Fibroblast of pulmonary artery (primary cell): Measurements from ENCODE around the gene AGAP3.

Experiments
- DNase-seq: peaks from one replicate; pipeline ENCODE4 v3.0.0-alpha.2; 2010; ENCODE audit warnings: low read depth
- H3K4me3 ChIP-seq: replicated peaks from 2 replicates; pipeline ENCODE4 v1.5.1; 2011; ENCODE audit warnings: low read depth, mild to moderate bottlenecking, control low read depth, low read length, moderate library complexity
- TF ChIP-seq, protein P1 (sequence below): IDR thresholded peaks from 2 replicates; pipeline ENCODE4 v1.5.1; 2011; ENCODE audit warnings: mild to moderate bottlenecking, control low read depth, low read length, inconsistent platforms; ENCODE audit errors: missing control alignments

The AGAP3 gene

DNA sequence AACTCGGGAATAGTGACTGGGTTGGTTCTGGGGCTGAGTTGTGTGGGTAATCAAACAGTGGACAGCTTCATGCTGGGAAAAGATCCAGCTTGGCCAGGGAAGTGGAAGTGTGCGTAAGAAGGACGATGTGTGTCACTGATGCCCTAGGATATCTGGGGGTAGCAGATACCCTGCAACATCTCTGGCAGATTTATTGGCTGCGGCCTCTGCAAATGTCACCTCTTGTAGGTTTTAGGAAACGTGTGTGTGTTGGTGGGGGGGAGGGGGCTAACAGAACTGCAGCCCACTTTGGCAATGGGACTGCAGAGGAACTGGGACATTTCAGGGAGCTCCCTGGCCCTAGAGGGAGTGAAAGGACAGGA, 965 bp upstream of the AGAP3 start:
- no peak for DNase-seq

DNA sequence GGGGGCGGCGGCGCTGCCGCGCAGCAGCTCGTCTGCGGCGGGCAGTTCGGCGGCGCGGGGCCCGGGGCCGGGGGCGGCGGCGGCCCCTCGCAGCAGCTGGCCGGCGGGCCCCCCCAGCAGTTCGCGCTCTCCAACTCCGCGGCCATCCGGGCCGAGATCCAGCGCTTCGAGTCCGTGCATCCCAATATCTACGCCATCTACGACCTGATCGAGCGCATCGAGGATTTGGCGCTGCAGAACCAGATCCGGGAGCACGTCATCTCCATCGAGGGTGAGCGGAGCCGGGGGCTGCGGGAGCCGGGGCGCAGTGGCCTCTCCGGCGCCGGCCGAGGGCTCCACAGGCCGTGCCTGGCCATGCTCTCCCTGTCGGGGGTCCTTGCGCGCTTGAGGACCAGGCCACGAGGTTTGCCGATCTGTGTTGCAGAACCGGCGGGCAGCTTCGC, 548 bp downstream of the AGAP3 start:
- TF ChIP-seq, protein P1, sequence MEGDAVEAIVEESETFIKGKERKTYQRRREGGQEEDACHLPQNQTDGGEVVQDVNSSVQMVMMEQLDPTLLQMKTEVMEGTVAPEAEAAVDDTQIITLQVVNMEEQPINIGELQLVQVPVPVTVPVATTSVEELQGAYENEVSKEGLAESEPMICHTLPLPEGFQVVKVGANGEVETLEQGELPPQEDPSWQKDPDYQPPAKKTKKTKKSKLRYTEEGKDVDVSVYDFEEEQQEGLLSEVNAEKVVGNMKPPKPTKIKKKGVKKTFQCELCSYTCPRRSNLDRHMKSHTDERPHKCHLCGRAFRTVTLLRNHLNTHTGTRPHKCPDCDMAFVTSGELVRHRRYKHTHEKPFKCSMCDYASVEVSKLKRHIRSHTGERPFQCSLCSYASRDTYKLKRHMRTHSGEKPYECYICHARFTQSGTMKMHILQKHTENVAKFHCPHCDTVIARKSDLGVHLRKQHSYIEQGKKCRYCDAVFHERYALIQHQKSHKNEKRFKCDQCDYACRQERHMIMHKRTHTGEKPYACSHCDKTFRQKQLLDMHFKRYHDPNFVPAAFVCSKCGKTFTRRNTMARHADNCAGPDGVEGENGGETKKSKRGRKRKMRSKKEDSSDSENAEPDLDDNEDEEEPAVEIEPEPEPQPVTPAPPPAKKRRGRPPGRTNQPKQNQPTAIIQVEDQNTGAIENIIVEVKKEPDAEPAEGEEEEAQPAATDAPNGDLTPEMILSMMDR, result no peak
- DNase-seq, result no peak
- peak overlapping the region; percentile 79 for H3K4me3 ChIP-seq

More for the DNA sequence above, 965 bp upstream of the AGAP3 start:
- H3K4me3 ChIP-seq, result no peak overlapping the region
- TF ChIP-seq, protein P1, result no peak

GRCh38 chr7:151087245-151088018, 1.2 kb downstream of the AGAP3 start:
- peak overlapping the region; percentile 79 for H3K4me3 ChIP-seq
- DNase-seq, result peak; percentile 62

DNA sequence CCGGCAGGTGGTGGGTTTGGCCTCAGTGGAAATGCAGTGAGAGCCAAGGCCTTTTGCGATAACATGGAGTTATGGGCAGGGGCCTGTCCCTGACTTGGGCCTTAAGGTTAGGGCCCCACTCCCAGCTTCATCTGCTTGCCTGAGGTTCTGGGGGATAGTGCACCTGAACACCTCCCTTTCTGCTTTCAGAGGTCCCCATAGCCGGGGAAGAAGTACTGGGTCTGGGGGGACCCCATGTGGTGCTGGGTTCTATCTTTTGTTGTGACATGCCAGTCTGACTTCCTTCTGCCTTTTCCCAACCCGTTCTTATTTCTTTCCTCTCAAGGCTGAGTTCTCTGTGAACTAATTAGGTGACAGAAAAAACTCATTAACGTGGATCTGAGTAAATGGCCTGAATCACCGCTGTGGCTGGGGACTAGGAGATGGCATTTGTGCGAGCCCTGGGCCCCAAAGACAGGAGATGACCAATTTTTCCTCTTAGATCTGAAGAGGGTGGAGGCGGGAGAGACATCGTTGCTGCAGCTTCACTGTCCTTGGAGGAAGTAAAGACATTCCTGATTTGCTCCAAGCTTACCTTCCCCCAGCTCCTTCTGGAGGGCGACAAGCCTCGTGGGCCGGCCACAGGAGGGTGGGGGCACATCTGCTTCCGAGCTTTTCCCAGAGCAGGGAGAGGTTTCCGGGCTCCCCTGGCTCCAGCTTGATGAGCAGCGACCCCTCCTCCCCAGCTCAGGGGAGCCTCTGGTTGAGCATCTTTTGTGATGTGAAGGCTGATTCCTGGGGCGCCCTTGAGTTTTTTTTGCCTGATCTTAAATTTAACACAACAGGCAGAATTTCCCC, 2.0 kb downstream of the AGAP3 start:
- TF ChIP-seq, protein P1, result no peak
- H3K4me3 ChIP-seq, result peak overlapping the region; percentile 79
- no peak for DNase-seq

More at GRCh38 chr7:151087245-151088018, 1.2 kb downstream of the AGAP3 start:
- TF ChIP-seq, protein P1, result no peak

DNA sequence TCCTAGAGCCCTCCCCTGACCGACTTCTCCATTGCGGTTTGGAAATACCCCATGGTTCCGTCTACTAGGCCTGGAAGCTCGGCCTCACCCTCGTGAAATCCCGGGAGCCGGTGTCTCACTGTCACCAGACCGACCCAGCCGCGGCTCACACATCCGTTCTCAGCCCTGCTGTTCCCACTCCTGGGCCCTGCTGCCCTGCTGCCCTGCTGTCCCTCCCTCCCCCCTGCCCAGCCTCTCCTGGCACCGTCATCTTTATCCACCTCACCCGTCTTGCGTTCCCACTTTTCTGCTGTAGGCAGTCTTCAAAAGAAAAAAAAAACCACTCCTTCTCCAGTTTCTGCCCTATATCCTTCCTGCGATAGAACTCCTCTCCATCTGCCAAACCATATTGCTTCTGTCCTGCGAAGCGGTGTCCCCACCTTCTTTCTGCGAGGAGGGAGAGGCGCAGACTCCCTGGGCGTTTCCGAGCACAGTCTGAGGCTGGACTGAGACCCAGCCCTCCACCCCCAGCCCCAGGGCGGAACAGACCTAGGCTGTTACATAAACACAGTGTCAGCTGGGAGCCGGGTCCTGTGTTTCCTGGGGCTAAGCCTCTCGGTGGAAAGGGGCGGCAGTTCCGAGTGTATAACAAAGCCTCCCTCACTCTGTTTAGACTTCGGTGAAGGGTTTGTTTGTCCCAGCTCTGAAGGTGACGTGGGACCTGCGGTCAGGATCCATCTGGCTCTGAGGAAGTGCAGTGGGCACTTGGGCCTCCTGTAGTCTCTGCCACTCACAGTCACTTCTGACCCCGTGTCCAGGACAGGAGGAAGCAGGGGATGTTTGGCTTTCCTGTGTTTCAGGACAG, 2.8 kb downstream of the AGAP3 start:
- DNase-seq, result peak; percentile 62
- H3K4me3 ChIP-seq, result peak overlapping the region; percentile 79
- TF ChIP-seq, protein P1, result no peak

DNA sequence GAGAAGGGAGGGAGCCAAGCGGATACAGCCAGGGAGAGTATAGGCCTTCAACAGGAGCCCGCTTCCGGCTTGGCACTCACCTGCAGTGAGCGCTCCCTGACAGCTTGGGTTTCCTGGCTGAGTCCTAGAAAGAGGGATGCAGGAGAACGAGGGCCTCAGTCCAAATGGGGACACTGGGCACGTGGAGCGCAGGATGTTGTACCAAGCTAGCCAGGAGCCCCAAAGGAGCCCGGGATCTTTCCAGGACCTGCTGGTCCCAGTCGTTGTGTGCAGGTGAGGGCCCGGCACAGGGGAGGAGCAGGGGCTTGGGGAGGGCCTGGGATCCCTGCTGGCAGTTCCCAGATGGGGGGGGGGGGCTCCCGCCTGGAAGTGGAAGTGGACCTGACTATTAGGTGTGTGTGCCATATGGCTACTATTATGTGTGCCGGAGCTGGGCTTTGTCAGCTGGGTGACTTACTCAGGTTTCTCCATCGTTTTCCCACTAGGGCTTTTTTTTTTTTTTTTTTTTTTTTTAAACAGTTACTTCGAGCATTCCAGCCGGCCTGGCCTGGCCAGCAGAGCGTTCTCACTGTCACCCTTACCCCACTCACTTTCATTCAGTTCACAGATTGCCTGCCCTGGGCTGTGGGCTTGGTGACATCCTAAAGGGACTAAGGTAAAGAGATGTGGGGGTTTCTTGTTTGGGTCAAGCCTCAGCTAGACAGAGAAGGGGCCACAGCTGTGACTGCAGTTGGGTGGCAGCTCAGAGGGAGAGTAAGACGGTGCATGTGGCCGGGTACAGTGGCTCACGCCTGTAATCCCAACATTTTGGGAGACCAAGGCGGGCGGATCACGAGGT, 3.8 kb downstream of the AGAP3 start:
- H3K4me3 ChIP-seq, result no peak overlapping the region
- TF ChIP-seq, protein P1, result no peak

More for the DNA sequence above, 3.8 kb downstream of the AGAP3 start:
- no peak for DNase-seq
